ENCODE measurements around the gene DHFR.
A peak's percentile ranks its signal among the peaks of the same experiment; 100 is the strongest.

The DHFR gene

GRCh38 chr5:80654054-80654390 lies 761 bp downstream of the DHFR start:
- Histone ChIP-seq H3K4me1 (ENCODE audit: control insufficient read depth, insufficient read depth, low read length) (peaks cover 22% of the 10 kb centered on the region), H3K27me3 (ENCODE audit: control insufficient read depth, insufficient read depth, low read length) (no peaks in the 10 kb centered on the region), H3K4me3 (ENCODE audit: low read depth, low read length) (peak overlapping the region; percentile 92), H3K27ac (ENCODE audit: low read depth, low read length) (peak overlapping the region; percentile 90; the same call in 1 of the 2 replicates), H3K36me3 (ENCODE audit: control insufficient read depth, insufficient read depth, low read length) (peaks cover 13% of the 10 kb centered on the region), H3K9ac (ENCODE audit: low read length) (peak overlapping the region; percentile 97), H3K9me3 (ENCODE audit: control insufficient read depth, insufficient read depth, low read depth, low read length) (no peaks in the 10 kb centered on the region)

GRCh38 chr5:80653502-80653901 lies 1.3 kb downstream of the DHFR start:
- Histone ChIP-seq H3K27me3 (ENCODE audit: control insufficient read depth, insufficient read depth, low read length) (no peaks in the 10 kb centered on the region), H3K9me3 (ENCODE audit: control insufficient read depth, insufficient read depth, low read depth, low read length) (no peaks in the 10 kb centered on the region), H3K27ac (ENCODE audit: low read depth, low read length) (no peak overlapping the region; the same call in 1 of the 2 replicates), H3K4me1 (ENCODE audit: control insufficient read depth, insufficient read depth, low read length) (peaks cover 22% of the 10 kb centered on the region), H3K36me3 (ENCODE audit: control insufficient read depth, insufficient read depth, low read length) (peaks cover 12% of the 10 kb centered on the region), H3K4me3 (ENCODE audit: low read depth, low read length) (peak overlapping the region; percentile 92), H3K9ac (ENCODE audit: low read length) (peak overlapping the region; percentile 97)

- peaks cover 39% of the 10 kb centered on the region for H3K36me3 ChIP-seq (ENCODE audit: control insufficient read depth, insufficient read depth, low read length)
- H3K4me1 ChIP-seq (ENCODE audit: control insufficient read depth, insufficient read depth, low read length): no peaks in the 10 kb centered on the region
- H3K27ac ChIP-seq (ENCODE audit: low read depth, low read length): no peak overlapping the region
- no peaks in the 10 kb centered on the region for H3K9me3 ChIP-seq (ENCODE audit: control insufficient read depth, insufficient read depth, low read depth, low read length)
- H3K9ac ChIP-seq (ENCODE audit: low read length): no peak overlapping the region
- no peaks in the 10 kb centered on the region for H3K27me3 ChIP-seq (ENCODE audit: control insufficient read depth, insufficient read depth, low read length)
- no peak overlapping the region for H3K4me3 ChIP-seq (ENCODE audit: low read depth, low read length)
These were observed 7.9 kb downstream of the DHFR start for GRCh38 chr5:80646926-80647325.

- H3K4me3 ChIP-seq (ENCODE audit: low read depth, low read length): no peak overlapping the region
- no peaks in the 10 kb centered on the region for H3K4me1 ChIP-seq (ENCODE audit: control insufficient read depth, insufficient read depth, low read length)
- no peak overlapping the region for H3K27ac ChIP-seq (ENCODE audit: low read depth, low read length)
- no peak overlapping the region for H3K9ac ChIP-seq (ENCODE audit: low read length)
- no peaks in the 10 kb centered on the region for H3K27me3 ChIP-seq (ENCODE audit: control insufficient read depth, insufficient read depth, low read length)
- H3K9me3 ChIP-seq (ENCODE audit: control insufficient read depth, insufficient read depth, low read depth, low read length): no peaks in the 10 kb centered on the region
- peaks cover 58% of the 10 kb centered on the region for H3K36me3 ChIP-seq (ENCODE audit: control insufficient read depth, insufficient read depth, low read length)
These were observed 9.9 kb downstream of the DHFR start for GRCh38 chr5:80644900-80645299.

GRCh38 chr5:80641353-80641752 lies 13.4 kb downstream of the DHFR start:
- Histone ChIP-seq H3K27me3 (ENCODE audit: control insufficient read depth, insufficient read depth, low read length) (no peaks in the 10 kb centered on the region), H3K4me3 (ENCODE audit: low read depth, low read length) (no peak overlapping the region), H3K9ac (ENCODE audit: low read length) (no peak overlapping the region), H3K4me1 (ENCODE audit: control insufficient read depth, insufficient read depth, low read length) (no peaks in the 10 kb centered on the region), H3K36me3 (ENCODE audit: control insufficient read depth, insufficient read depth, low read length) (peaks cover 88% of the 10 kb centered on the region), H3K9me3 (ENCODE audit: control insufficient read depth, insufficient read depth, low read depth, low read length) (no peaks in the 10 kb centered on the region), H3K27ac (ENCODE audit: low read depth, low read length) (no peak overlapping the region)

GRCh38 chr5:80634193-80634592 lies 20.6 kb downstream of the DHFR start:
- no peak overlapping the region for H3K27ac ChIP-seq (ENCODE audit: low read depth, low read length)
- no peaks in the 10 kb centered on the region for H3K9me3 ChIP-seq (ENCODE audit: control insufficient read depth, insufficient read depth, low read depth, low read length)

GRCh38 chr5:80632700-80633099 lies 22.1 kb downstream of the DHFR start:
- peaks cover 55% of the 10 kb centered on the region for H3K36me3 ChIP-seq (ENCODE audit: control insufficient read depth, insufficient read depth, low read length)

More at GRCh38 chr5:80634193-80634592, 20.6 kb downstream of the DHFR start:
- Histone ChIP-seq H3K36me3 (ENCODE audit: control insufficient read depth, insufficient read depth, low read length) (peaks cover 64% of the 10 kb centered on the region), H3K4me3 (ENCODE audit: low read depth, low read length) (no peak overlapping the region), H3K27me3 (ENCODE audit: control insufficient read depth, insufficient read depth, low read length) (no peaks in the 10 kb centered on the region), H3K4me1 (ENCODE audit: control insufficient read depth, insufficient read depth, low read length) (no peaks in the 10 kb centered on the region), H3K9ac (ENCODE audit: low read length) (no peak overlapping the region)

GRCh38 chr5:80631278-80632259 lies 23.2 kb downstream of the DHFR start:
- H3K27ac ChIP-seq (ENCODE audit: low read depth, low read length): no peak overlapping the region
- no peak overlapping the region for H3K9ac ChIP-seq (ENCODE audit: low read length)
- H3K9me3 ChIP-seq (ENCODE audit: control insufficient read depth, insufficient read depth, low read depth, low read length): no peaks in the 10 kb centered on the region
- H3K36me3 ChIP-seq (ENCODE audit: control insufficient read depth, insufficient read depth, low read length): peaks cover 47% of the 10 kb centered on the region
- no peak overlapping the region for H3K4me3 ChIP-seq (ENCODE audit: low read depth, low read length)
- H3K27me3 ChIP-seq (ENCODE audit: control insufficient read depth, insufficient read depth, low read length): no peaks in the 10 kb centered on the region
- no peaks in the 10 kb centered on the region for H3K4me1 ChIP-seq (ENCODE audit: control insufficient read depth, insufficient read depth, low read length)

More at GRCh38 chr5:80632700-80633099, 22.1 kb downstream of the DHFR start:
- no peak overlapping the region for H3K4me3 ChIP-seq (ENCODE audit: low read depth, low read length)
- no peaks in the 10 kb centered on the region for H3K9me3 ChIP-seq (ENCODE audit: control insufficient read depth, insufficient read depth, low read depth, low read length)
- H3K9ac ChIP-seq (ENCODE audit: low read length): no peak overlapping the region
- H3K4me1 ChIP-seq (ENCODE audit: control insufficient read depth, insufficient read depth, low read length): no peaks in the 10 kb centered on the region
- no peak overlapping the region for H3K27ac ChIP-seq (ENCODE audit: low read depth, low read length)
- H3K27me3 ChIP-seq (ENCODE audit: control insufficient read depth, insufficient read depth, low read length): no peaks in the 10 kb centered on the region

GRCh38 chr5:80629281-80629680 lies 25.5 kb downstream of the DHFR start:
- no peak overlapping the region for H3K27ac ChIP-seq (ENCODE audit: low read depth, low read length)
- H3K4me3 ChIP-seq (ENCODE audit: low read depth, low read length): no peak overlapping the region
- H3K9ac ChIP-seq (ENCODE audit: low read length): no peak overlapping the region
- no peaks in the 10 kb centered on the region for H3K27me3 ChIP-seq (ENCODE audit: control insufficient read depth, insufficient read depth, low read length)
- H3K9me3 ChIP-seq (ENCODE audit: control insufficient read depth, insufficient read depth, low read depth, low read length): no peaks in the 10 kb centered on the region
- H3K4me1 ChIP-seq (ENCODE audit: control insufficient read depth, insufficient read depth, low read length): no peaks in the 10 kb centered on the region
- H3K36me3 ChIP-seq (ENCODE audit: control insufficient read depth, insufficient read depth, low read length): peaks cover 35% of the 10 kb centered on the region

GRCh38 chr5:80625230-80625629 lies 29.6 kb downstream of the DHFR start:
- Histone ChIP-seq H3K36me3 (ENCODE audit: control insufficient read depth, insufficient read depth, low read length) (peaks cover 12% of the 10 kb centered on the region), H3K27ac (ENCODE audit: low read depth, low read length) (no peak overlapping the region), H3K9ac (ENCODE audit: low read length) (no peak overlapping the region), H3K27me3 (ENCODE audit: control insufficient read depth, insufficient read depth, low read length) (no peaks in the 10 kb centered on the region), H3K9me3 (ENCODE audit: control insufficient read depth, insufficient read depth, low read depth, low read length) (no peaks in the 10 kb centered on the region), H3K4me1 (ENCODE audit: control insufficient read depth, insufficient read depth, low read length) (no peaks in the 10 kb centered on the region), H3K4me3 (ENCODE audit: low read depth, low read length) (no peak overlapping the region)

- Histone ChIP-seq H3K4me1 (ENCODE audit: control insufficient read depth, insufficient read depth, low read length) (no peaks in the 10 kb centered on the region), H3K36me3 (ENCODE audit: control insufficient read depth, insufficient read depth, low read length) (peaks cover under 1% of the 10 kb centered on the region), H3K9ac (ENCODE audit: low read length) (no peak overlapping the region), H3K9me3 (ENCODE audit: control insufficient read depth, insufficient read depth, low read depth, low read length) (no peaks in the 10 kb centered on the region), H3K27me3 (ENCODE audit: control insufficient read depth, insufficient read depth, low read length) (no peaks in the 10 kb centered on the region), H3K27ac (ENCODE audit: low read depth, low read length) (no peak overlapping the region), H3K4me3 (ENCODE audit: low read depth, low read length) (no peak overlapping the region)
These were observed 30.8 kb downstream of the DHFR start for GRCh38 chr5:80623999-80624398.

Measured in HUES6 (cell line).